ENCODE measurements around the gene KIAA1755.

The KIAA1755 gene

DNA sequence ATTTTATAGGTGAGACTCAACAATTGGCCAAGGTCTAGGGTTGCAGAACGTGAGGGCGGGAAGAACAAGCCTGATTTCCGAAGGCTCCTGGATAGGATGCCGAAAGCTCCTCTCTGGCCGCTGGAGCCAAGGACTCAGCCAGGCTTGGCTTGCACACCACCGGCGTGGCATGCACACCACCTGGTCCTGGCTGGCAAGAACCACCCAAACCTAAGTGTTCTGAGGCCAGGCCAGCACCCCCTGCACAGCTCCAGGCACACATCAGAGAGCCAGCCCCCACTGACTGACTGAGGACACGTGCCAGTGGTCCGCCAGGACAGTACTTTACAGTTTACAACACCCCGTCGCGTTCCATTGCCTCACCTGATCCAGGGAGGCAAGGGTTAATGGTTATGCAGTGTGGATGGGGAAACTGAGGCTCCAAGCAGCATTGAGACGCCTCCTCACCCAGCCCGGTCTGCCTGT is 95.9 kb downstream of the KIAA1755 start:
- DNase-seq, result no peak

DNA sequence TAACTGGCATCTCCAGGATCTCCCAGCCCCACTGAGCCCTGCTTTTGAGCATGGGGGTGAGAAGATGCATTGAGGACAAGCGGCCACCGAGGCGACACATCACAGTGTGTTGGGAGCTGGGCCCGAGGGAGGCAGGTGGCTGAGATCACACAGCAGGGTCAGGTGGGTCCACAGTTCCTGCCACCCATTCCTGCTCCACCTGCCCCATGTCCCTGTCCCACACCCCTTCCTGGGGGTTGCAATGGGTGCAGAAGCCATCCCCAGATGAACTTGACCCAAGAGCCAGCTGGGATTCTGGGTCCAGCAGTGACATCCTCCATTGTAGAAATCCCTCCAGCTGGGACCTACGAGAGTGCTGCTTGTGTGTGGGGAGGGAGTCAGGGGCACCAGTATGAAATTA is 96.5 kb downstream of the KIAA1755 start:
- DNase-seq, result no peak

- DNase-seq, result no peak
These were observed 97.4 kb downstream of the KIAA1755 start for GRCh38 chr20:38162878-38163875.

DNA sequence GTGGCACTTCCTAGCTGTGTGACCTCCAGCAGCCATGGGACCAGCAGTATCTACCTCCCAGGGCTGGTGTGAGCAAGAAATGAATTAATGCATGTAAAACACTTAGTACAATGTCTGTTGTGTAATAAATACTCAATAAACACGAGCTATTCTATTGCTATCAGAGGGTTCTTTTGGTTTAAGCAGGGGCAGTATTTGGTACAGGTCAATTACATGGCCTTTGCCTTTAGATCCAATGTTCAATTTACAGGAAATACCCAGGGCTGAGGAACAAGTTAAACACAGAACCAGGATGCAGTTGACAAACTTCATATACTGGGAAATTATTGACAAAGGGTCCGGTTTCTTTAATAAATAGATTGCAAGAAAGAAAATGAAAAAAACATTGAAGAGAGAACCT is 98.4 kb downstream of the KIAA1755 start:
- DNase-seq, result no peak

DNA sequence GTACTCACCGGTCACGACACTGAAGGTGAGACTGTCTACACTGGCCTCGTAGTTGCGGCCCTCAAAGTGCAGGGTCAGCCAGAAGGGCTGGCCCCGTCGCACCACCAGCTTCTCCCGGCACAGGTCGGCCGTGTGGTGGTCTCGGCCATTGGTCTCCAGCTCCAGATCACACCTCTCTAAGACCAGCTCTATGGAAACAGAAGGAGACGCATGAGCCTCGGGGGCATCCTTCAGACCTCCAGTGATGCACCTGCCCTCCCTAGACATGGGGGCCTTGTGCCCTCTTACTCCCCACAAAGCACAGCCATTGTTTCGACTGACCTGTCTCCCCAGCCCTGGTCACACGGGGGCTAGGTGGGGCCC is 99.1 kb downstream of the KIAA1755 start:
- no peak for DNase-seq

Measured in CD4-positive, alpha-beta T cell treated with Interleukin-1 beta for 1 hour (primary cell).